Measurements from ENCODE around the gene TRAPPC4.
"Not testable (repeated sequence)": the region's sequence is repeated elsewhere in the genome, so short reads cannot be mapped to it uniquely, and the experiment has no call there.

Gene TRAPPC4

DNA sequence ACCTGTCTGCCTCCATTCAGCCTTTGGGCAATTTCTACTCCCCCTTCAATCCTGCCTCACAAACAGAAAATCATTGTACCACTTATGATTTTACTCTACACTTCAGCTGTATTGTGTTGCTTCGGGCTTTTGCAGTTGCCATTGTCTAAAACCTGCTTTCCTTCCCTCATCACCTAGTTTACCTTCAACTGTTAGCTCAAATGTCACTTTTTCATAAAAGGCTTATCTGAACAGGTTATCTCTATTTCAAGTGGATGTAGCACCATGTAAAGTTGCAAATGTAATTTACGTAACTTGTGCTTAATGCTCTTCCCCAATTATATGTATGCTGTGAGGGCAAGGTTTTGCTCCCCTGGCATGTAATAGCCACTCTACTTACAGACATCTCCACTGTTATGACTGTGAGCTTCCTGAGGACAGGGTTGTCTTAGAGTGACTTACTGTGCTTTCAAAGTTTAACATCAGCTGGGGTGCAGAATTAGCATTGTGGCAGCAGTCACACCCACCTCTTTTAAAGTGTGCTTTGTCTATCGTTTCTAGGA, 5.9 kb upstream of the TRAPPC4 start:
- peaks cover 23 to 73% (median 61%) of the 10 kb centered on the region in 5 donors for H3K36me3 ChIP-seq (ENCODE audit: control insufficient read depth in 5 of 5, insufficient read depth in 5 of 5, low read length in 5 of 5)
- H3K4me1 ChIP-seq (ENCODE audit: control insufficient read depth in 5 of 5, insufficient read depth in 5 of 5, low read length in 5 of 5): peaks cover 4 to 19% (median 16%) of the 10 kb centered on the region in 5 donors
- no peak overlapping the region for H3K27ac ChIP-seq (ENCODE audit: low read depth, low read length)
- no peak overlapping the region for H3K9ac ChIP-seq (ENCODE audit: low read length in 5 of 5)
- no peaks in the 10 kb centered on the region for H3K27me3 ChIP-seq (ENCODE audit: control insufficient read depth in 5 of 5, insufficient read depth in 4 of 5, low read length in 5 of 5)
- no peak overlapping the region for H3K4me3 ChIP-seq (ENCODE audit: low read depth in 1 of 5, low read length in 5 of 5)
- H3K9me3 ChIP-seq (ENCODE audit: control insufficient read depth in 5 of 5, low read length in 5 of 5): no peaks in the 10 kb centered on the region

DNA sequence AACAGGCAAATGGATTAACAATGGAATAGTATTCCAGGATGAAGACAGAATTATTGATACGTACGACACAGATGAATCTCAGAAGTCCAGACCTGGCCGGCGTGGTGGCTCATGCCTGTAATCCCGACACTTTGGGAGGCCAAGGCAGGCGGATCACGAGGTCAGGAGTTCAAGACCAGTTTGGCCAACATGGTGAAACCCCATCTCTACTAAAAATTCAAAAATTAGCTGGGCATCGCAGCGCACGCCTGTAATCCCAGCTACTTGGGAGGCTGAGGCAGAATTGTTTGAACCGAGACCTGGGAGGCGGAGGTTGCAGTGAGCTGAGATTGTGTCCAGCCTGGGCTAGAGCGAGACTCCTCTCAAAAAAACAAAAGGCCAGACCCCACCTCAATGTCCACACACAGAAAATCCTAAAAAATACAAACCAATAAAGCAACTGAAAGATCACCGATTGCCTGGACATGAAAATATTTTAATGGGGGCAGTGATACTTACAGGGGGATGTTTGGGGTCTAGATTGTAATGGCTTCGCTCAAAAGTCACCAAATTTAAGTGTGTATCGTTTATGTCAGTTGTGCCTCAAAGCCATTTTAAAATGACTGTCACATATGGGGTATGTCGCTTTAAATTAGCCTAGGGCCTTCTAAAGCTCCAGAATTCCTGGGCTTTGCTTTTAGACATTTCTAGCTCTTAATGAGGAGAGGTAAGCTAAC, 4.2 kb upstream of the TRAPPC4 start:
- no peaks in the 10 kb centered on the region for H3K9me3 ChIP-seq (ENCODE audit: control insufficient read depth in 5 of 5, low read length in 5 of 5)
- H3K4me3 ChIP-seq (ENCODE audit: low read depth in 1 of 5, low read length in 5 of 5): no peak overlapping the region
- no peak overlapping the region for H3K27ac ChIP-seq (ENCODE audit: low read depth, low read length)
- no peaks in the 10 kb centered on the region for H3K27me3 ChIP-seq (ENCODE audit: control insufficient read depth in 5 of 5, insufficient read depth in 4 of 5, low read length in 5 of 5)
- peaks cover 4 to 25% (median 21%) of the 10 kb centered on the region in 5 donors for H3K4me1 ChIP-seq (ENCODE audit: control insufficient read depth in 5 of 5, insufficient read depth in 5 of 5, low read length in 5 of 5)
- no peak overlapping the region for H3K9ac ChIP-seq (ENCODE audit: low read length in 5 of 5)
- H3K36me3 ChIP-seq (ENCODE audit: control insufficient read depth in 5 of 5, insufficient read depth in 5 of 5, low read length in 5 of 5): peaks cover 23 to 66% (median 57%) of the 10 kb centered on the region in 5 donors

- Histone ChIP-seq H3K27ac (ENCODE audit: low read depth, low read length) (no peak overlapping the region), H3K9ac (ENCODE audit: low read length in 5 of 5) (no peak overlapping the region), H3K9me3 (ENCODE audit: control insufficient read depth in 5 of 5, low read length in 5 of 5) (no peaks in the 10 kb centered on the region), H3K4me1 (ENCODE audit: control insufficient read depth in 5 of 5, insufficient read depth in 5 of 5, low read length in 5 of 5) (peaks cover 8 to 33% (median 29%) of the 10 kb centered on the region in 5 donors), H3K27me3 (ENCODE audit: control insufficient read depth in 5 of 5, insufficient read depth in 4 of 5, low read length in 5 of 5) (no peaks in the 10 kb centered on the region), H3K4me3 (ENCODE audit: low read depth in 1 of 5, low read length in 5 of 5) (no peak overlapping the region), H3K36me3 (ENCODE audit: control insufficient read depth in 5 of 5, insufficient read depth in 5 of 5, low read length in 5 of 5) (peaks cover 23 to 59% (median 58%) of the 10 kb centered on the region in 5 donors)
Observed at GRCh38 chr11:119015054-119015611, 3.4 kb upstream of the TRAPPC4 start.

- peaks cover 24 to 52% (median 47%) of the 10 kb centered on the region in 5 donors for H3K36me3 ChIP-seq (ENCODE audit: control insufficient read depth in 5 of 5, insufficient read depth in 5 of 5, low read length in 5 of 5)
- peak overlapping the region; percentile 94 for H3K27ac ChIP-seq (ENCODE audit: low read depth, low read length)
- H3K9me3 ChIP-seq (ENCODE audit: control insufficient read depth in 5 of 5, low read length in 5 of 5): no peaks in the 10 kb centered on the region
- no peaks in the 10 kb centered on the region for H3K27me3 ChIP-seq (ENCODE audit: control insufficient read depth in 5 of 5, insufficient read depth in 4 of 5, low read length in 5 of 5)
- peaks cover 8 to 39% (median 30%) of the 10 kb centered on the region in 5 donors for H3K4me1 ChIP-seq (ENCODE audit: control insufficient read depth in 5 of 5, insufficient read depth in 5 of 5, low read length in 5 of 5)
- H3K9ac ChIP-seq (ENCODE audit: low read length in 5 of 5): peak overlapping the region in 4 of 5 donors; percentile 28 to 96 (median 38)
- H3K4me3 ChIP-seq (ENCODE audit: low read depth in 1 of 5, low read length in 5 of 5): peak overlapping the region in 2 of 5 donors; percentile 98 to 100
Observed at GRCh38 chr11:119016216-119017009, 2.2 kb upstream of the TRAPPC4 start.

- peaks cover 25 to 52% (median 44%) of the 10 kb centered on the region in 5 donors for H3K36me3 ChIP-seq (ENCODE audit: control insufficient read depth in 5 of 5, insufficient read depth in 5 of 5, low read length in 5 of 5)
- H3K9ac ChIP-seq (ENCODE audit: low read length in 5 of 5): peak overlapping the region; percentile 77 to 97 (median 96)
Observed at GRCh38 chr11:119017377-119017776, 1.2 kb upstream of the TRAPPC4 start.

GRCh38 chr11:119019996-119020395, 1.4 kb downstream of the TRAPPC4 start:
- Histone ChIP-seq H3K9ac (ENCODE audit: low read length in 5 of 5) (peak overlapping the region in 2 of 5 donors; percentile 48 to 97), H3K27me3 (ENCODE audit: control insufficient read depth in 5 of 5, insufficient read depth in 4 of 5, low read length in 5 of 5) (no peaks in the 10 kb centered on the region), H3K36me3 (ENCODE audit: control insufficient read depth in 5 of 5, insufficient read depth in 5 of 5, low read length in 5 of 5) (peaks cover 16 to 55% (median 50%) of the 10 kb centered on the region in 5 donors), H3K4me1 (ENCODE audit: control insufficient read depth in 5 of 5, insufficient read depth in 5 of 5, low read length in 5 of 5) (peaks cover 8 to 47% (median 39%) of the 10 kb centered on the region in 5 donors), H3K9me3 (ENCODE audit: control insufficient read depth in 5 of 5, low read length in 5 of 5) (no peaks in the 10 kb centered on the region), H3K4me3 (ENCODE audit: low read depth in 1 of 5, low read length in 5 of 5) (peak overlapping the region in 4 of 5 donors; percentile 42 to 99 (median 72)), H3K27ac (ENCODE audit: low read depth, low read length) (no peak overlapping the region)

More at GRCh38 chr11:119017377-119017776, 1.2 kb upstream of the TRAPPC4 start:
- H3K27ac ChIP-seq (ENCODE audit: low read depth, low read length): peak overlapping the region; percentile 94
- H3K4me3 ChIP-seq (ENCODE audit: low read depth in 1 of 5, low read length in 5 of 5): peak overlapping the region; percentile 98 to 100 (median 99)
- peaks cover 8 to 39% (median 30%) of the 10 kb centered on the region in 5 donors for H3K4me1 ChIP-seq (ENCODE audit: control insufficient read depth in 5 of 5, insufficient read depth in 5 of 5, low read length in 5 of 5)
- not testable (repeated sequence) for H3K27me3 ChIP-seq (ENCODE audit: control insufficient read depth in 5 of 5, insufficient read depth in 4 of 5, low read length in 5 of 5); H3K9me3 ChIP-seq (ENCODE audit: control insufficient read depth in 5 of 5, low read length in 5 of 5)

GRCh38 chr11:119021631-119022030, 3.1 kb downstream of the TRAPPC4 start:
- H3K4me1 ChIP-seq (ENCODE audit: control insufficient read depth in 5 of 5, insufficient read depth in 5 of 5, low read length in 5 of 5): peaks cover 8 to 53% (median 48%) of the 10 kb centered on the region in 5 donors
- no peaks in the 10 kb centered on the region for H3K27me3 ChIP-seq (ENCODE audit: control insufficient read depth in 5 of 5, insufficient read depth in 4 of 5, low read length in 5 of 5)
- H3K27ac ChIP-seq (ENCODE audit: low read depth, low read length): no peak overlapping the region
- no peak overlapping the region for H3K9ac ChIP-seq (ENCODE audit: low read length in 5 of 5)
- no peak overlapping the region for H3K4me3 ChIP-seq (ENCODE audit: low read depth in 1 of 5, low read length in 5 of 5)
- peaks cover 12 to 54% (median 38%) of the 10 kb centered on the region in 5 donors for H3K36me3 ChIP-seq (ENCODE audit: control insufficient read depth in 5 of 5, insufficient read depth in 5 of 5, low read length in 5 of 5)
- no peaks in the 10 kb centered on the region for H3K9me3 ChIP-seq (ENCODE audit: control insufficient read depth in 5 of 5, low read length in 5 of 5)

- no peak overlapping the region for H3K9ac ChIP-seq (ENCODE audit: low read length in 5 of 5)
- no peak overlapping the region for H3K4me3 ChIP-seq (ENCODE audit: low read depth in 1 of 5, low read length in 5 of 5)
- no peaks in the 10 kb centered on the region for H3K27me3 ChIP-seq (ENCODE audit: control insufficient read depth in 5 of 5, insufficient read depth in 4 of 5, low read length in 5 of 5)
- peaks cover 5 to 49% (median 43%) of the 10 kb centered on the region in 5 donors for H3K4me1 ChIP-seq (ENCODE audit: control insufficient read depth in 5 of 5, insufficient read depth in 5 of 5, low read length in 5 of 5)
- H3K27ac ChIP-seq (ENCODE audit: low read depth, low read length): no peak overlapping the region
- H3K9me3 ChIP-seq (ENCODE audit: control insufficient read depth in 5 of 5, low read length in 5 of 5): no peaks in the 10 kb centered on the region
- H3K36me3 ChIP-seq (ENCODE audit: control insufficient read depth in 5 of 5, insufficient read depth in 5 of 5, low read length in 5 of 5): peaks cover 12 to 61% (median 48%) of the 10 kb centered on the region in 5 donors
Observed at GRCh38 chr11:119023741-119024140, 5.2 kb downstream of the TRAPPC4 start.

GRCh38 chr11:119024430-119025098, 6.0 kb downstream of the TRAPPC4 start:
- peak overlapping the region in 3 of 5 donors; percentile 2 to 38 (median 26) for H3K9ac ChIP-seq (ENCODE audit: low read length in 5 of 5)
- H3K9me3 ChIP-seq (ENCODE audit: control insufficient read depth in 5 of 5, low read length in 5 of 5): no peaks in the 10 kb centered on the region
- no peaks in the 10 kb centered on the region for H3K27me3 ChIP-seq (ENCODE audit: control insufficient read depth in 5 of 5, insufficient read depth in 4 of 5, low read length in 5 of 5)
- peak overlapping the region; percentile 15 for H3K27ac ChIP-seq (ENCODE audit: low read depth, low read length)
- H3K4me1 ChIP-seq (ENCODE audit: control insufficient read depth in 5 of 5, insufficient read depth in 5 of 5, low read length in 5 of 5): peaks cover 5 to 51% (median 43%) of the 10 kb centered on the region in 5 donors
- H3K36me3 ChIP-seq (ENCODE audit: control insufficient read depth in 5 of 5, insufficient read depth in 5 of 5, low read length in 5 of 5): peaks cover 12 to 61% (median 48%) of the 10 kb centered on the region in 5 donors
- peak overlapping the region in 4 of 5 donors; percentile 8 to 32 (median 26) for H3K4me3 ChIP-seq (ENCODE audit: low read depth in 1 of 5, low read length in 5 of 5)

Data from subcutaneous abdominal adipose tissue (tissue), 5 donors.